DMS 273 (cell line): ENCODE results near the gene WDR48.
"Not testable (repeated sequence)": the region's sequence is repeated elsewhere in the genome, so short reads cannot be mapped to it uniquely, and the experiment has no call there.

Source experiments
- DNase-seq: peaks from one replicate; lab custom pipeline; 2025; ENCODE audit not compliant: unreplicated experiment; lab: John Stamatoyannopoulos, UW

Gene WDR48

DNA sequence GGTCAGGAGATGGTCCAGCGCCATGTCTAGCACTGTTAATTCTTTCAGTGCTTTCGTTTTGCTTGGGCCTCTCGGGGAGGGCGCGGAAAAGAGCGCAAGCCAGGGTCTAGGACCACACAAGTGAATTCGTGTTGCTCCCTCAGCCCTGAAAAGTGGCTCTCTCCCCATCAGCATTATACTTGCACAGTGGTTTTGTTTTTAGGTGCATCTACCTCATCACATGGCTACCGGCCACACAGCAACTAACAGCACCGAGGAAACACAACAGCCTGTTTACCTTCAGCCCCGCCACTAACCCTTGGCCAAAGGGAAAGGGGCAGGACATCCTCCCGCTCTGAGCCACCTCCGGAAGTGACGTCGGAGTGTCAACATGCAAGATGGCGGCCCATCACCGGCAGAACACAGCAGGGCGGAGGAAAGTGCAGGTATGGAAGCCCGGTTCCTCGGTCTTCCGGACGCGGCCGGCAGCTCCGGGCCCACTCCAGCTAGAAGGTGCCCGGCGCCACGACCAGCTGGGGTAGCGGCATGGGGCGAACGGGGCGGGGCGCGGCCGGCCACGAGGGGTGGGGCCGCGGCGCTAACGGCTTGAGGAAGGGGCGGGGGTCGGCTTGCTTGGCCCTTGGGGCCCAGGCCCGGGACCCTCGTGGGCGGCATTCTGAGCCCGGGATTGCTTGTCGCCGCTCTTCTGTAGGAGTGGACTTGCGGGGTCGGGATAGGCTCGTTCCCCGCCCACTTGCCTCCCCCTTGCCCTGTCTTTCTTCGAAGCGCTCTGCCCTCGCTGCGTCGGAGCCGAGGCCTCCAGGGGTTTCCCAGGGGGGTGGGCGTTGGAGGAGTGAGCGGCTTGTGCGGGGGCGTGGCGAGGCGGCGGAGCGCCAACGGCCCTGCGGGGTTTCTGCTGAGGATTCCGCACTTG, at the start of gene WDR48, which contains the start of gene SCN11A:
WDR48 (plus strand) TSS at position 368 of the 913 bp plus-strand sequence; CDS start at position 378, 10 bp downstream.
SCN11A (minus strand) TSS at position 296 of the 913 bp plus-strand sequence. CDS start 101,582 bp downstream, outside the sequence.
- DNase-seq: peak; percentile 93

GRCh38 chr3:39005295-39005694, 46.5 kb upstream of the WDR48 start:
- no peak for DNase-seq

- no peak for DNase-seq
These were observed 40.6 kb upstream of the WDR48 start for GRCh38 chr3:39011191-39011736.

- no peak for DNase-seq
These were observed 38.5 kb upstream of the WDR48 start for GRCh38 chr3:39013289-39013688.

DNA sequence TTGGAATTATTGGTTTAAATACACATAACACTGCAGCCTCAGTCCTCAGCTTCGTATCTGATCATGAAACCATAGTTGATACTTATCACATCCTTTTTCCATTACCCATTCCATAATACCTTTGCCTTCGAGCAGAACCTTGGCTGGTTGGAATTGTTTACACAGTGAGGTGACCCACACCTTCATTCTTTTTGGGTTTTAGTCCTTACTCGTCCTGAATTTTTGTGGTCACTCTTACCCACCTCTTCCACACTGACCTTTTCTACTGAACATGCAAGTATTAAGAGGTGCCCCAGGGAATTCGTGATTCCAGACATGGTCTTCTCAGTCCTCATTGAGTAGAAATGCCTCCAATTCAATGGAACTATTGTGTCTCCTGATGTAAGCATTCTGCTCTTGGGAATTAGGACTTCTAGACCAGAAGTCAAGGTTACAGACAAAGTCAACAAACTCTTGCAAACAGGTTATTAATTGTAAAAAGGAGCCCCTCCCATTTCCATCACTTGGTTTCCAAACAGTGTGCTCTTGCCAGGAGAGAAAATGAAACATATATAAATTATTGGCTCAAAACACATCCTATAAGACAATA, 37.8 kb upstream of the WDR48 start:
- DNase-seq: no peak

DNA sequence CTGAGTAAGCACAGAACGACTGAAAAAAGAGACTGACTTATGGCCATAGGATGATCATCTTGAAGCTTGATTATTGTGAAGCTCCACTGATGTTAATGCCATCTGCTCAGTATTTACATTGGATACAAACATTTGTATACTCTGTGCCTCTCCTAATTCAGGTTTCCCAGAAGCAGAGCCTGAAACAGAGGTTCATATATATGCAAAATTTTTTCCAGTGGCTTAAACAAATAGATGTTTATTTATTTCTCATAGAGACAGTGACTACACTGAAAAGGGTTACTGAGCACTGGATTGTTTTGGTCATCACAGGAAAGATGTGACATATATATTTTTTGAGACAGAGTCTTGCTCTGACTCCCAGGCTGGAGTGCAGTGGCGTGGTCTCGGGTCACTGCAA, 36.4 kb upstream of the WDR48 start:
- no peak for DNase-seq

DNA sequence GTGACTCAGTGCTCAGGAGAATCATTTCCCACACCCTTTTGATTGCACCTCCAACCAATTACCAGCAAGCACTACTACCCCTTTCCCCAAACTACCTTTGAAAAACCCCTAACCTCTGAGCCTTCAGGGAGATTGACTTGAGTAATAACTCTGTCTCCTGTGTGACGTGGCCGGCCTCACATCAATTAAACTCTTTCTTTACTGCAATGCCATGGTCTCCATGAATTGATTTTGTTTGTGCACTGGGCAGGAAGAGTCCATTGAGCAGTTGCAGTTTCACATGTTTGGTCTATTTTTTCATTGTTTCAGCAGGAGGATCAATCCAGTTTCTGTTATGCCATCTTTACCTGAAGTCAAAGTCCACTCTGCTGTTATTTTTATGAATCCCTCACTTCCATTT, 32.5 kb upstream of the WDR48 start:
- DNase-seq: no peak

- DNase-seq: no peak
These were observed 30.8 kb upstream of the WDR48 start for GRCh38 chr3:39021029-39021428.

- no peak for DNase-seq
These were observed 30.1 kb upstream of the WDR48 start for GRCh38 chr3:39021465-39022285.

- no peak for DNase-seq
These were observed 29.6 kb upstream of the WDR48 start for GRCh38 chr3:39022286-39022630.

DNA sequence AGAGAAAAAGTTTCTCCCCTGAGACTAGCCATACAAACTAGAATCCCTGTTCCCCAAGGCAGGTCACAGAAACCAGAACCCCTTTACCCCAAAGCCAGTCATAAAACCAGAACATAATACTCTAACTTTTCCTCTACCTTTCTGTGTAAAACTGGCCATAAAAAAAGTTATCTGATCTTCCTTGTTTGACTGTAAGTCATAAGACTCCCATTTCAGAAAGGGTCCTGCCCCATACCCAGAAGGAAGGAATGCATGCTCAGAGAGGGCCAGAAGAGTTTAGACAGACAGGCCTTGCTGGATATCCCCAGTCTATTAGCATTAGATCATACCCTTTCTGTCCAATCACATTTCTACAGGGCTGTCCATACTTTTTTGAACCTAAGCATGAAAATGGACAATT, 27.3 kb upstream of the WDR48 start:
- DNase-seq: no peak

DNA sequence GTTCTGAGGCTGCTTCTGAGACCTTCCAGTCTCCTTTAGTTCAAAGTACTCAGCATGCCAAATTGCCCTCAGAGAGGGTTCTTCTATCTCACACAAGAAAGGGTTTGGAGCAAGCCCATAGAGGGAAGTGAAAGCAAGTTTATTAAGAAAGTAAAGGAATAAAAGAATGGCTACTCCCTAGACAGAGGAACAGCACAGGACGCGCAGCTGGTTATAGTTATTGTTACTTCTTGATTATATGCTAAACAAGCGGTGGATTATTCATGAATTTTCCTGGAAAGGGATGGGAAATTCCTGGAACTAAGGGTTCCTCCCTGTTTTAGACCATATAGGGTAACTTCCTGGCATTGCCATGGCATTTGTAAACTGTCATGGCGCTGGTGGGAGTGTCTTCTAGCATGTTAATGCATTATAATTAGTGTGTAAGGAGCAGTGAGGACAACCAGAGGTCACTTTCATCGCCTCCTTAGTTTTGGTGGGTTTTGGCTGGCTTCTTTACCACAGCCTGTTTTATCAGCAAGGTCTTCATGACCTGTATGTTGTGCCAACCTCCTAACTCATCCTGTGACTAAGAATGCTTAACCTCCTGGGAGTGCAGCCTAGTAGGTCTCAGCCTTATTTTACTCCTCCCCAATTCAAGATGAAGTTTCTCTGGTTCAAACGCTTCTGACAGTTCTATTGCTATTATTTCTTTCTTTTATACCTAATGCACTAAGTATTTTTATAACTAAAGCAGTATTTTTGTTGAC, 26.4 kb upstream of the WDR48 start:
- no peak for DNase-seq

DNA sequence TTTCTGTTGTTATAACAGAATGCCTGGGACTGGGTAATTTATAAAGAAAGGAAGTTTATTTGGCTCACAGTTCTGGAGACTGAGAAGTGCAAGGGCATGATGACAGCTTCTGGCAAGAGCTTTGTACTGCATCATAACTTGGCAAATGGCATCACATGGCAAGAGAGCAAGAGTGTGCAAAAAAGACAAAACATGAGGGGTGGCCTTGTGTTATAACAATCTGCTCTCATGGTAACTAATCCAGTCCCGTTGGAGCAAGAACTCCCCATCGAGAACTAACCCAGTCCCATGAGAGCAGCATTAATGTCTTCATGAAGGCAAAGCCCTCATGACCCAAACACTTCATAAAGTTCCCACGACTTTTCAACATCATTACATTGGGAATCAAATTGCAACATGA, 23.3 kb upstream of the WDR48 start:
- no peak for DNase-seq

DNA sequence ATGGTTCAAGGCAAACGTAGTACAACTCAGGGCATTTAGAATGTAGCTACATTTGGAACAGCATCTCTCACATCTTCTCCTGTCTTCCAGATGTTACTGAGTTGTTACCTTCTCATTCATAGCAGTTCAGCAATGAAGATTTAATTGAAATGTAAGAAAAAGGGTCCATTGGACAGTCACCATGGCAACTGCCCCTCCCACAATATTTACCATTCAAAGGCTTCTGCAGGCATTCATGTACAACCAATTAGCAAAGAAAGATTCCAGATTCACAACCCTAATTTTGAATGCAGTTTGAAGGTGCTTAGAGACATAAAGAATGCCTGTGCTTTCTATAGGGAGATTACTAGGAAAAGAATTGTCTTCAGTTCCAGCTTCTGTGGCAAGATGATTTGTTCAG, 22.3 kb upstream of the WDR48 start:
- DNase-seq: no peak

- DNase-seq: no peak
These were observed 13.7 kb upstream of the WDR48 start for GRCh38 chr3:39038165-39038564.

GRCh38 chr3:39050029-39050428, 1.8 kb upstream of the WDR48 start:
- DNase-seq: no peak

GRCh38 chr3:39052583-39052982, 767 bp downstream of the WDR48 start:
- DNase-seq: no peak

DNA sequence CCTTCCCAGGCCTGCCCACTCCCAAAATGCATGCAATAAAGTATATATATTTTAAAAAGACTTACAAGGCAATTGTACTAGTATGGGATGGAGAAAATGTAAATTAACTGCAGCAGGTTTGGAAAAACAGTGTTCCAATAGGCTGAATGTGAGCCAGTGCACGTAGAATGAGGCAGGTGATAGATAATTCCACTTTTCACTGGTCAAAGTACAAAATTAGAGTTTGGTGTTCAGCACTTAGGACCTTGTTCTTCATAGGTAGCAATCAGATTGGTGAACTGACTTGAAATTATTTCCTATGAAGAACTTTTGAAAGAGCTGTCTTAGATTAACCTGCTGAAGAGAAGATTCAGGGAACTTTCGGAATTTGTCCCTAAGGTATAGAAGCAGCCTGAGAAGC, 1.9 kb downstream of the WDR48 start:
- DNase-seq: no peak

DNA sequence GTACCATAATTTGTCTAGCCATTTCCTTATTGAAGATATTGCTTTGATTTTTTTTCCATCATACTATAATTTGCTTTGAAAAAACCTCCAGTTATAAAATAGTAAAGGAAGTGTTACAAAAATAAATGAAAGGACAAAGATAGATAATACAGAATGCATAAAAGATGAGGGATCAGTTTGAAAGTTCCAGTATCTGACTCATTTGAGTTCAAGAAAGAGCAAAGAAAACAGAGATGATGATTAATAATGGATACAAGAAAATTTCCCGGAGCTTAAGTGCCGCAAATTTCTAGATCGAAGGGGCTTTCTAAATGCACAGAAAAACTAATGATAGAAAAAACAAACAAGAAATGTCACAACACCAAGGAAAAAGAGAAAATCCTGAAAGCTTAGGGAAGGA, 4.3 kb downstream of the WDR48 start:
- no peak for DNase-seq

DNA sequence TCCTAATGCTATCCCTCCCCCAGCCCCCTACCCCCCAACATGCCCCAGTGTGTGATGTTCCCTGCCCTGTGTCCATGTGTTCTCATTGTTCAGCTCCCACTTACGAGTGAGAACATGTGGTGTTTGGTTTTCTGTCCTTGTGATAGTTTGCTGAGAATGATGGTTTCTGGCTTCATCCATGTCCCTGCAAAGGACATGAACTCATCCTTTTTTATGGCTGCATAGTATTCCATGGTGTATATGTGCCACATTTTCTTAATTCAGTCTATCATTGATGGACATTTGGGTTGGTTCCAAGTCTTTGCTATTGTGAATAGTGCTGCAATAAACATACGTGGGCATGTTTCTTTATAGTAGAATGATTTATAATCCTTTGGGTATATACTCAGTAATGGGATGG, 9.4 kb downstream of the WDR48 start:
- not testable (repeated sequence) for DNase-seq

GRCh38 chr3:39062180-39062579, 10.4 kb downstream of the WDR48 start:
- DNase-seq: no peak
